Endodermal cell (in vitro differentiated cells): ENCODE measurements around the gene GLYATL1B. TPM values are rescaled to one million over a fixed set of nuclear protein-coding genes. Genes with fewer than 3 reads are reported as not detected.
A peak's percentile ranks its signal among the peaks of the same experiment; 100 is the strongest.

ENCODE experiments used
- DNase-seq: peaks from one replicate; pipeline ENCODE4 v3.0.0-alpha.2; 2017
- H3K27ac ChIP-seq: 2 replicates; pipeline ENCODE4 v1.5.1; 2013; ENCODE audit warnings: mild to moderate bottlenecking, low read depth, low read length, moderate library complexity
- H3K27me3 ChIP-seq: 2 replicates; pipeline ENCODE4 v1.6.1; 2013; ENCODE audit warnings: mild to moderate bottlenecking, low read length, moderate library complexity; ENCODE audit not compliant: insufficient read depth, control insufficient read depth, poor library complexity, severe bottlenecking
- H3K36me3 ChIP-seq: 2 replicates; pipeline ENCODE4 v1.7.0; 2013; ENCODE audit warnings: mild to moderate bottlenecking, low read length, moderate library complexity; ENCODE audit not compliant: control insufficient read depth, insufficient read depth
- H3K4me1 ChIP-seq: one replicate; pipeline ENCODE4 v1.7.0; 2013; ENCODE audit warnings: low read length; ENCODE audit not compliant: control insufficient read depth, insufficient read depth
- H3K4me3 ChIP-seq: 2 replicates; pipeline ENCODE4 v1.5.1; 2013; ENCODE audit warnings: mild to moderate bottlenecking, low read length, moderate library complexity
- H3K9ac ChIP-seq: 2 replicates; pipeline ENCODE4 v1.6.1; 2013; ENCODE audit warnings: mild to moderate bottlenecking, low read length, moderate library complexity; ENCODE audit not compliant: poor library complexity, severe bottlenecking; ENCODE audit errors: extremely low read depth
- H3K9me3 ChIP-seq: 2 replicates; pipeline ENCODE4 v1.6.1; 2013; ENCODE audit warnings: mild to moderate bottlenecking, low read length, moderate library complexity; ENCODE audit not compliant: control insufficient read depth
- H3K27ac Mint-ChIP-seq: 2 replicates; pipeline ENCODE4 v1.8.0; 2020; ENCODE audit warnings: mixed read lengths
- H3K27me3 Mint-ChIP-seq: 2 replicates; pipeline ENCODE4 v1.8.0; 2021; ENCODE audit warnings: mild to moderate bottlenecking, mixed read lengths; ENCODE audit not compliant: insufficient read depth
- H3K36me3 Mint-ChIP-seq: 2 replicates; pipeline ENCODE4 v1.8.0; 2020; ENCODE audit warnings: low read depth, mixed read lengths
- H3K4me1 Mint-ChIP-seq: 2 replicates; pipeline ENCODE4 v1.8.0; 2020; ENCODE audit warnings: mixed read lengths
- H3K4me3 Mint-ChIP-seq: 2 replicates; pipeline ENCODE4 v1.8.0; 2020; ENCODE audit warnings: mild to moderate bottlenecking, moderate library complexity, mixed read lengths
- H3K9me3 Mint-ChIP-seq: 2 replicates; pipeline ENCODE4 v1.8.0; 2020; ENCODE audit warnings: mild to moderate bottlenecking, mixed read lengths
- CTCF ChIP-seq: fragments of 200-600 bp; sonication (generic); conservative IDR thresholded peaks from 2 replicates; pipeline ENCODE4 v1.5.0; 2021; ENCODE audit warnings: antibody characterized with exemption, mild to moderate bottlenecking
- WGBS, 2 experiments: methylation state at CpG; one replicate each; pipeline versions ENCODE4 v1.1.5 to v1.1.7; 2013; ENCODE audit warnings: missing lambda C conversion rate in 2 of 2, mixed read lengths in 1 of 2; ENCODE audit not compliant: insufficient coverage in 1 of 2, insufficient read length in 1 of 2; 5-methylcytosine and 5-hydroxymethylcytosine counted together
- total RNA-seq, 2 donors: library from RNA; stranded (reverse); fragmentation: NEBNext Ultra II Directional in 1 of 2; extraction: Animal tissue kit (Norgen Biotek cat#: 25700) in 1 of 2; gene quantifications; 2 replicates in 1 of 2; 3 replicates in 1 of 2; pipeline ENCODE4 v1.2.1, GENCODE V29; 2021

GLYATL1B gene
- total RNA-seq, 2 donors from 2014 or later: not detected

- TF ChIP-seq CTCF: no peak
- Mint-ChIP-seq H3K27ac (no peak overlapping the region), H3K36me3 (no peaks in the 10 kb centered on the region), H3K4me1 (peaks cover 13% of the 10 kb centered on the region), H3K4me3 (peak overlapping the region; percentile 83), H3K27me3 (peaks cover 32% of the 10 kb centered on the region), H3K9me3 (peaks cover 6% of the 10 kb centered on the region)
- Histone ChIP-seq H3K36me3 (no peaks in the 10 kb centered on the region), H3K9me3 (no peaks in the 10 kb centered on the region), H3K9ac (no peak overlapping the region), H3K4me3 (peak overlapping the region; percentile 85), H3K27me3 (peaks cover 26% of the 10 kb centered on the region), H3K27ac (no peak overlapping the region), H3K4me1 (no peaks in the 10 kb centered on the region)
- DNase-seq: no peak
- 26 to 40% methylated on average over 1 to 3 of the region's 3 CpGs for WGBS, 2 experiments
Observed at GRCh38 chr11:59141673-59142460, 55.8 kb downstream of the GLYATL1B start.

GRCh38 chr11:59142530-59143507 is 56.7 kb downstream of the GLYATL1B start, which contains the start of gene FAM111A:
Gene FAM111A (plus strand): TSS chr11:59142856. CDS start chr11:59148873, 6,017 bp downstream.
- Mint-ChIP-seq H3K27me3 (peaks cover 28% of the 10 kb centered on the region), H3K4me3 (peak within 1 kb of the TSS; percentile 83), H3K9me3 (peaks cover 6% of the 10 kb centered on the region), H3K27ac (peak within 1 kb of the TSS; percentile 82), H3K4me1 (peaks cover 10% of the 10 kb centered on the region), H3K36me3 (no peaks in the 10 kb centered on the region)
- Histone ChIP-seq H3K9me3 (no peaks in the 10 kb centered on the region), H3K4me3 (peak within 1 kb of the TSS; percentile 85), H3K27me3 (peaks cover 26% of the 10 kb centered on the region), H3K4me1 (no peaks in the 10 kb centered on the region), H3K27ac (no peak within 1 kb of the TSS), H3K9ac (peak within 1 kb of the TSS; percentile 26), H3K36me3 (no peaks in the 10 kb centered on the region)
- WGBS, 2 experiments: 4 to 10% methylated on average over 16 to 50 of the region's 50 CpGs
- peak; percentile 63 for TF ChIP-seq CTCF
- DNase-seq: peak; percentile 96

GRCh38 chr11:59144096-59144495 is 58.0 kb downstream of the GLYATL1B start:
- H3K4me1 ChIP-seq: no peaks in the 10 kb centered on the region
- no peak for DNase-seq
- H3K4me3 ChIP-seq: peak overlapping the region; percentile 74
- H3K9me3 Mint-ChIP-seq: peaks cover 6% of the 10 kb centered on the region
- peak overlapping the region; percentile 55 for H3K4me3 Mint-ChIP-seq
- 92 to 93% methylated on average over 1 of the region's 1 CpG for WGBS, 2 experiments
- H3K27ac ChIP-seq: no peak overlapping the region
- H3K27me3 ChIP-seq: peaks cover 26% of the 10 kb centered on the region
- H3K9ac ChIP-seq: no peak overlapping the region
- H3K4me1 Mint-ChIP-seq: peaks cover 10% of the 10 kb centered on the region
- H3K36me3 Mint-ChIP-seq: no peaks in the 10 kb centered on the region
- H3K36me3 ChIP-seq: no peaks in the 10 kb centered on the region
- H3K9me3 ChIP-seq: no peaks in the 10 kb centered on the region
- peaks cover 28% of the 10 kb centered on the region for H3K27me3 Mint-ChIP-seq
- H3K27ac Mint-ChIP-seq: no peak overlapping the region
- no peak for TF ChIP-seq CTCF
